IgD-negative memory B cell (primary cell): ENCODE results near the gene LIPG. TPM values are rescaled to one million over a fixed set of nuclear protein-coding genes. Genes with fewer than 3 reads are reported as not detected.
"Not testable (repeated sequence)": the region's sequence is repeated elsewhere in the genome, so short reads cannot be mapped to it uniquely, and the experiment has no call there.

Experiments
- H3K27ac Mint-ChIP-seq, 3 donors: one replicate each; pipeline ENCODE4 v1.8.0; 2020 to 2022; ENCODE audit warnings: mild to moderate bottlenecking in 3 of 3, mixed read lengths in 3 of 3, moderate library complexity in 1 of 3
- H3K27me3 Mint-ChIP-seq: one replicate; pipeline ENCODE4 v1.8.0; 2021; ENCODE audit warnings: mixed read lengths
- H3K36me3 Mint-ChIP-seq: one replicate; pipeline ENCODE4 v1.8.0; 2020; ENCODE audit warnings: mild to moderate bottlenecking, mixed read lengths
- H3K4me1 Mint-ChIP-seq, 3 donors: one replicate each; pipeline ENCODE4 v1.8.0; 2020 to 2022; ENCODE audit warnings: mixed read lengths in 3 of 3, mild to moderate bottlenecking in 1 of 3
- H3K4me3 Mint-ChIP-seq, 4 donors: one replicate each; pipeline ENCODE4 v1.8.0; 2020 to 2022; ENCODE audit warnings: mild to moderate bottlenecking in 4 of 4, mixed read lengths in 4 of 4, moderate library complexity in 3 of 4
- H3K9me3 Mint-ChIP-seq, 3 donors: one replicate each; pipeline ENCODE4 v1.8.0; 2020 to 2021; ENCODE audit warnings: mixed read lengths in 3 of 3, mild to moderate bottlenecking in 1 of 3
- polyA plus RNA-seq: library from polyadenylated mRNA; unstranded; fragments of 300-500 nt; fragmentation: Illumina TruSeq; gene quantifications from one replicate; pipeline ENCODE4 v1.2.3, GENCODE V29; 2021

LIPG gene
- polyA plus RNA-seq, 1 donor from 2014 or later, result not detected

- not testable (repeated sequence) for H3K9me3 Mint-ChIP-seq, H3K36me3 Mint-ChIP-seq, H3K4me1 Mint-ChIP-seq, H3K4me3 Mint-ChIP-seq, H3K27ac Mint-ChIP-seq, H3K27me3 Mint-ChIP-seq
Observed at GRCh38 chr18:49579041-49579440, 17.2 kb downstream of the LIPG start.

GRCh38 chr18:49579583-49579982, 17.7 kb downstream of the LIPG start:
- H3K4me1 Mint-ChIP-seq, H3K27ac Mint-ChIP-seq, H3K4me3 Mint-ChIP-seq: not testable (repeated sequence)

GRCh38 chr18:49580279-49580678, 18.4 kb downstream of the LIPG start:
- H3K4me3 Mint-ChIP-seq, result no peak overlapping the region
- H3K36me3 Mint-ChIP-seq, result no peaks in the 10 kb centered on the region
- H3K4me1 Mint-ChIP-seq, result peaks cover 0 to 1% (median 0%) of the 10 kb centered on the region in 3 donors
- peaks cover 4% of the 10 kb centered on the region for H3K27me3 Mint-ChIP-seq
- H3K9me3 Mint-ChIP-seq, result peaks cover 0 to 3% (median 0%) of the 10 kb centered on the region in 3 donors
- H3K27ac Mint-ChIP-seq, result no peak overlapping the region

More at GRCh38 chr18:49579583-49579982, 17.7 kb downstream of the LIPG start:
- H3K36me3 Mint-ChIP-seq, H3K27me3 Mint-ChIP-seq, H3K9me3 Mint-ChIP-seq: not testable (repeated sequence)

GRCh38 chr18:49581371-49581770, 19.5 kb downstream of the LIPG start:
- Mint-ChIP-seq H3K4me3 (no peak overlapping the region), H3K27me3 (peaks cover 4% of the 10 kb centered on the region), H3K36me3 (no peaks in the 10 kb centered on the region), H3K4me1 (peaks cover 0 to 1% (median 0%) of the 10 kb centered on the region in 3 donors), H3K27ac (no peak overlapping the region), H3K9me3 (peaks cover 0 to 3% (median 0%) of the 10 kb centered on the region in 3 donors)

GRCh38 chr18:49582579-49582978, 20.7 kb downstream of the LIPG start:
- peaks cover 0 to 1% (median 0%) of the 10 kb centered on the region in 3 donors for H3K4me1 Mint-ChIP-seq
- peaks cover 4% of the 10 kb centered on the region for H3K27me3 Mint-ChIP-seq
- no peak overlapping the region for H3K4me3 Mint-ChIP-seq
- H3K9me3 Mint-ChIP-seq, result peaks cover 0 to 3% (median 0%) of the 10 kb centered on the region in 3 donors
- no peaks in the 10 kb centered on the region for H3K36me3 Mint-ChIP-seq
- no peak overlapping the region for H3K27ac Mint-ChIP-seq

- peaks cover 0 to 1% (median 0%) of the 10 kb centered on the region in 3 donors for H3K4me1 Mint-ChIP-seq
- H3K36me3 Mint-ChIP-seq, result no peaks in the 10 kb centered on the region
- no peak overlapping the region for H3K27ac Mint-ChIP-seq
- H3K4me3 Mint-ChIP-seq, result no peak overlapping the region
- peaks cover 0 to 3% (median 0%) of the 10 kb centered on the region in 3 donors for H3K9me3 Mint-ChIP-seq
- peaks cover 4% of the 10 kb centered on the region for H3K27me3 Mint-ChIP-seq
Observed at GRCh38 chr18:49584394-49584793, 22.5 kb downstream of the LIPG start.

GRCh38 chr18:49584951-49585350, 23.1 kb downstream of the LIPG start:
- H3K9me3 Mint-ChIP-seq, H3K27me3 Mint-ChIP-seq, H3K27ac Mint-ChIP-seq, H3K4me1 Mint-ChIP-seq, H3K36me3 Mint-ChIP-seq, H3K4me3 Mint-ChIP-seq: not testable (repeated sequence)

GRCh38 chr18:49585781-49586663, 24.2 kb downstream of the LIPG start:
- Mint-ChIP-seq H3K27me3 (peaks cover 4% of the 10 kb centered on the region), H3K4me3 (no peak overlapping the region), H3K36me3 (no peaks in the 10 kb centered on the region), H3K4me1 (peaks cover 0 to 1% (median 0%) of the 10 kb centered on the region in 3 donors), H3K27ac (peak overlapping the region in 1 of 3 donors; percentile 19), H3K9me3 (no peaks in the 10 kb centered on the region)

GRCh38 chr18:49588171-49588570, 26.3 kb downstream of the LIPG start:
- Mint-ChIP-seq H3K4me3 (no peak overlapping the region), H3K27me3 (peaks cover 4% of the 10 kb centered on the region), H3K4me1 (no peaks in the 10 kb centered on the region), H3K9me3 (no peaks in the 10 kb centered on the region), H3K36me3 (no peaks in the 10 kb centered on the region), H3K27ac (no peak overlapping the region)

GRCh38 chr18:49588971-49589370, 27.1 kb downstream of the LIPG start:
- H3K27me3 Mint-ChIP-seq, result peaks cover under 1% of the 10 kb centered on the region
- no peaks in the 10 kb centered on the region for H3K36me3 Mint-ChIP-seq
- no peaks in the 10 kb centered on the region for H3K4me1 Mint-ChIP-seq
- no peak overlapping the region for H3K27ac Mint-ChIP-seq
- H3K4me3 Mint-ChIP-seq, result no peak overlapping the region
- no peaks in the 10 kb centered on the region for H3K9me3 Mint-ChIP-seq

- H3K9me3 Mint-ChIP-seq, result no peaks in the 10 kb centered on the region
- no peak overlapping the region for H3K27ac Mint-ChIP-seq
- no peaks in the 10 kb centered on the region for H3K36me3 Mint-ChIP-seq
- H3K27me3 Mint-ChIP-seq, result peaks cover 2% of the 10 kb centered on the region
- H3K4me1 Mint-ChIP-seq, result no peaks in the 10 kb centered on the region
- H3K4me3 Mint-ChIP-seq, result peak overlapping the region in 1 of 4 donors; percentile 28
Observed at GRCh38 chr18:49590608-49591007, 28.8 kb downstream of the LIPG start.

- Mint-ChIP-seq H3K4me1 (no peaks in the 10 kb centered on the region), H3K4me3 (no peak overlapping the region), H3K27me3 (peaks cover 2% of the 10 kb centered on the region), H3K36me3 (no peaks in the 10 kb centered on the region), H3K27ac (no peak overlapping the region), H3K9me3 (no peaks in the 10 kb centered on the region)
Observed at GRCh38 chr18:49591271-49591670, 29.4 kb downstream of the LIPG start.

GRCh38 chr18:49591775-49592174, 29.9 kb downstream of the LIPG start:
- Mint-ChIP-seq H3K27me3 (peaks cover 2% of the 10 kb centered on the region), H3K27ac (no peak overlapping the region), H3K36me3 (no peaks in the 10 kb centered on the region), H3K4me3 (no peak overlapping the region), H3K9me3 (no peaks in the 10 kb centered on the region), H3K4me1 (no peaks in the 10 kb centered on the region)

- Mint-ChIP-seq H3K4me1 (no peaks in the 10 kb centered on the region), H3K4me3 (no peak overlapping the region), H3K9me3 (no peaks in the 10 kb centered on the region), H3K27ac (no peak overlapping the region), H3K36me3 (no peaks in the 10 kb centered on the region), H3K27me3 (peaks cover 2% of the 10 kb centered on the region)
Observed at GRCh38 chr18:49596687-49597086, 34.8 kb downstream of the LIPG start.

- Mint-ChIP-seq H3K27me3 (peaks cover 2% of the 10 kb centered on the region), H3K4me3 (no peak overlapping the region), H3K36me3 (no peaks in the 10 kb centered on the region), H3K4me1 (no peaks in the 10 kb centered on the region), H3K9me3 (no peaks in the 10 kb centered on the region), H3K27ac (no peak overlapping the region)
Observed at GRCh38 chr18:49597157-49597931, 35.5 kb downstream of the LIPG start.
